GM19023 (cell line): Measurements from ENCODE around the gene RIMS1.

Experiments used
- ATAC-seq: cut with Tn5 transposase; IDR thresholded peaks from one replicate; pipeline ENCODE4 v1.9.1; 2021; ENCODE audit warnings: mild to moderate bottlenecking, moderate library complexity; ENCODE audit not compliant: unreplicated experiment

Gene RIMS1

DNA sequence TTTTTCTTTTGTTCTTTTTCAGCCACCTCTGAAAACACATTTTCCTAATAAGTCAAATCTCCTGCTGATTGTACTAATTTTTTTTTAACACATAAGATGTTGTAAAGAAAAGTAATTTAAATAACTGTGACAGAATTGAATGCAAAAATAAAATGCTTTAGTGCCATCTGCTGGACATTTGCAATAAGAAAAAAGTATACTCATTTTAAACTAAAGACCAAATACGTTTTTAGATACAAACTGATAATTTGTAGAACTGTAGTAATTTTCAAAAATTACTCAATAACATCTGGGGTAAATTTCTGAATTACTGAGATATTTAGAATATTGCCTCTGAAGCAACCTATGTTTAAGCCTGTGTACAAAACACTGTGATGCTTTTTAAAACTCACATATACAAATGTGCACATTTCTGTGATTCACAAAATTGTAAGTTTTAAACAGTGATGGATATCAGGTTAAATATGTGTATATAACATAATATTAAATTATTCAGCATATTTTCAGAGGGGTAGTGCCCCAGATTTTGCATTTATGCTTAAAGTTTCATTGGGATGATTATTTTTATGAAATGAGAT is 198.7 kb downstream of the RIMS1 start:
- no peak for ATAC-seq

DNA sequence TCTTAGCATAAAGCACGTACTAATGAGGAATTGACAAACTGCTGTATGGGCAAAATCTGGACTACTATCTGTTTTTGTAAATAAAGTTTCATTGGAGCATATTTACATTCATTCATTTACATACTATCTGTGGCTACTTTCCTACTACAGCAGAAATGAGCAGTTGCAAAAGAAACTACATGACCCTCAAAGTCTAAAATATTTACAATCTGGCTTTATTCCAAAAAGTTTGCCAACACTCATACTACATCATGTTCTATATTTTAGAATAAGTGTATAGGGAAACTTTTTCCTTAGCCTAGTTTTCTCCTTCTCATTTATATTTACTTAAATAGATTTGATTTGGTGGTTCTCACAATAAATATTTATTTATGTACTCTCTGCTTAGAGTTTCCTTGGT is 208.2 kb downstream of the RIMS1 start:
- ATAC-seq, result no peak

DNA sequence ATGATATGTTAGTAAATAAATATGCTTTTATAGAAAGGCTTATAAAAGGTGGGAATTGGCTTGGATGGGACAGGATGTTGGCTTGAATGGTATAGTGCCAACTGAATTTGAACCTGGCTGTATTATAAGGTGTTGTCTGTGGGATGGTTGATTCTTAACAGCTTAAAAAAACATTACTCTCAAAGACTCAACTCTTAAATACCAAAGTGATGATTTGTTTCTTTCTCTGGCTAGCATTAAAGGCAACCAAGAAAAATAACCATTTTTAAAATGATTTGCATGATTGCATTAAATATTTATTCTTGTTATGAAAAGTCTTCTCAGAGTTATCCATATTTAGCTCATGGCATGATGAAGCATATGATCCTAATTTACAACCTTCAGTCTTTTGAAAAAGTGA is 216.2 kb downstream of the RIMS1 start:
- ATAC-seq, result no peak

DNA sequence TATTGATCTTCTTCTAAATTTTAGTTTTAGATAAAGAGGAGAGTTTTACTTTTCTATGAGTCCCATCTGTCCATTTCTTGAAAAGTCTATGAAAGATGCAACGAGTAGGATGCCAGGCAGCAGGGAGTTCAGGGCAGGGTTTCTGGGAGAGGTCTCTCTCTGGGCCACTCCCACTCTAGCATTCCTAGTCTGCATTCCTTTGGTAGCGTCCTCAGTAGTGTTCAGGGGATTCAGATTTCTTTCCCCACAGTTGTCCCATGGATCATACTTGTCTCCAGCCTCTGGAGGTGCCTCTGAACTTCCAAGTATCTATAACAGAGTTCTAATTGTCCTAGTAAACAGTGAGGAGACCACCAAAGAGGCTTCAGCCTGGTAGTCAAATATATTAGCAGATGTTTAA is 225.3 kb downstream of the RIMS1 start:
- no peak for ATAC-seq

DNA sequence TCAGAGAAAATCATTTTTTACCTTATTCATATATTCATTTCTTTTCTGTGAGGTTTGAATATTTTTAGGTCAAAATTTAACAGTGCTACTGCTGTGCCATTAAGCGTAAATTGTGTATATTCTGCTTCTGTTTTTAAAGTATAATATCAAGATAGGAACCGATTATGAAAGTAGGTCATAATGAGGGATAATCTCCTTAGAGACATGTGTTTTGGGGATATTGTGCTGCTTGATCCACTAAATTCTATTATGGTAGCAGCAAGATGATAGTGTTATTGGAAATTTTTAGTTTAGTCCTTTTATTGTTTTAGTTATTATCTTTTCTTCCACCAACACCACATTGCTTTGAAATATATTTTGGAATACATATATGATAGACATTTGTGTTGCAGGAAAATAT is 244.0 kb downstream of the RIMS1 start:
- no peak for ATAC-seq

DNA sequence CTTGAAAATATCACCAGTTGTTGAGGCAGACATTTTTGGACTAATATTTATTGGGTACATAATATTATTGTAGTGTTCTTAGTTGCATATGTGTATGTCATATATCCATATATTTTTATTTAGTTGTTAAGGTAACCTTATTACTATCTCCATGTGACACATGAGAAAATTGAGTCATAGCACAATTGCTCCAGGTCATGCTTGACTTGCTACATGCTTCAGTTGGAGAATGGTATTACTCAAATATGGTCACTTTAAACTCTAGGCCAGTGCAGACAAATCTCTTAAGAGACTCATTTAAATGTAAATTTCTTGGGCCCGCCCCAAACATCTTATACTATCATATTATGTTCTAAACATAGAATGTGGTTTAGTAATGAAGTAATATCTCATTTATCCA is 246.1 kb downstream of the RIMS1 start:
- no peak for ATAC-seq

DNA sequence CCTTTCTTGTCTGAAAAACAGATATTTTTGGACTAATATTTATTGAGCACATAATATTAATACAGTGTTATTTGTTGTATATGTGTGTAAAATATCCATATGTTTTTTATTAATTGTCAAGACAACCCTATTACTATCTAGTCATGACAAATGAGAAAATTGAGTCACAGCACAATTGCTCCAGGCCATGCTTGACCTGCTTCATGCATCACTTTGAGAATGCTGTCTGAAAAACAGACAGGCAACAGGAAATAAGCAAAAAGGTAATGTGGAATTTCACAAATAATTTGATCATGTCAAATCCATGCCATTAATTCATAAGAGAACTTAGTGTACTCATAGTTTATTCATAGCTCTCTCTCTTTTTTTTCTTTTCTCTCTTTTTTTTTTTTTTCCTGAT is 246.5 kb downstream of the RIMS1 start:
- no peak for ATAC-seq

DNA sequence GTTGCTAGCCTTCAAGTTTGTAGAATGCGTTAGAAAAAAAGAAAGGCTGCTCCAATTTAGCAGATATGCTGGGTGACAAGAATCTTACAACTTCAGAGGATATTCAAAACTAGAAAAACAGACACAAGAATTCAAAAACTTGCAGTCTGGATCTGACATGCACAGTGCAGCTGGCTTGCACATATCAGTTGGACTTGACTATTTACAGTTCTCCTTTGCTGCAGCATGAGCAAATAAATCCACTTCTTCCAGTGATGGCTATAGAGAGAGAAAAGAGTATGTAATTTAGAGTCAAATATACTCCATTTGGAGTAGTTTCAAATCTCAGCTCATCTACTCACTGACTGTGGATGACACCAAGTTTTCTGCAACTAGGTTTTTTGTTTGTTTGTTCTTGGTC is 247.0 kb downstream of the RIMS1 start:
- ATAC-seq, result no peak

DNA sequence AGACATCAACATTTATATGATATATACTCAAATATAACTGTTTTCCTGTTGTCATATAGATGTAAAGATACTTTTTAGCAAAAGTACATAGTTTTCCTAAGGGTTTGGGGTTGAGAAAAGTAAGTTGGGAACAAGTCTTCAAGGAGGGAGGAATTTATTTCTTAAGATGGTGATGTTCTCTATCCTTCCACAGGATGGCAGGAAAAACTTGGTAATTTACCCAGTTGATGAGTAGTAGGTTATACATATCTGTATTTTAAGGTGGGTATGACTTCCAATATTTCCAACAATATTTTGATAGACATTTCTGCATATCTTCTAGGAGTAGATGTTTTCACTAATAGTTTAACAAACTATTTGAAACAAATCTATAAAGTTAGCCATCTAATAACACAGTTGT is 254.4 kb downstream of the RIMS1 start:
- ATAC-seq, result no peak

DNA sequence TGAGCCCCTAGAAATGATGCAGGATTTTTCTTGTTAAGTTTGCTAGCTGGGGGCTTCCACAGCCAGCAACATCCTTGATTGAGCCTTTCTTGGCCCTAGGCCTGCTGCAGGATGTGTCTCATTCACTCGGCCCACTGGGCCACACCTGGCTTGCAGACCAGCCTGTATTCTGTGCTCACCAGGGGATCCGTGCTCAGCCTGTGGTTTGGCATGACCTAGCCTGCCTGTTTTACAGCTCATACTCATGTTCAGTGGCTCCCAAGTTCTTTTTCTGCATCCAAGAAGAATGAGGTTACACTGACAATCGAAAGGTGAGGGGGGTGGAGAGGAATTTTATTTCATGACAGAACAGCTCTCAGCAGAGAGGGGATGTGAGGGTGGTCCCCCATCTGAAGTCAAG is 263.4 kb downstream of the RIMS1 start:
- no peak for ATAC-seq

DNA sequence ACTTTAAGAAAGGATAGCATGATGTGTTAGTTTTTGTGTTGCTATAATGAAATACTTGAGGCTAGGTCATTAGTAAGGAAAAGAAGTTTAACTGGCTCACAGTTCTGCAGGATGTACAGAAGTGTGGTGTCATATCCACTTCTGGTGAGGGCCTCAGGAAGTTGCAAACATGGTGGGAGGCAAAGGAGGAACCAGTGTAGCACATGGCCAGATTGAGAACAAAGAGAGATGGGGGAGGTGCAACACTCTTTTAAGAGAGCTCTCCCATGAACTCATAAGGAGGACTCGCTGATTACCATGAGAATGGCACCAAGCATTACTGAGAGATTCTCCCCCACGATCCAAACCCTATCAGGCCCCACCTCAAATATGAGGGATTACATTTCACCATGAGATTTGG is 265.4 kb downstream of the RIMS1 start:
- ATAC-seq, result no peak

DNA sequence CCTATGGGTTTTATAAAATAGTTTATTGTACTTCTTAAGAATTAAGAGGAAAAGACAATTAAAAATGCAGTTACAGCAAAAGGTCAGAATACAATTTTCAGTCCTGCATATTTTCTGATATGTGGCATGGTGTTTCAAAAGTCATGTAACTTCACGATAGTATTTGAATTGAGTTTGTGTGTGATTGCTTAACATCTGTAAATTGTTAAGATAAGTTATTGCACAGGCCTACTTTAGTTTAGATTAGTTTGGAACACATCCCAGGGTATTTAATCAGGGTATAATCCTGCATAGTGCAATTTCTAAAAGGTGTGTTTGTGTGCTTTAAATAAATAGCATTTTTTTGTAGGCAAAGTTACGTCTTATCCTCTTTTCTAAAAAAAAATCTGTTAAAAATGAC is 289.6 kb downstream of the RIMS1 start:
- no peak for ATAC-seq

DNA sequence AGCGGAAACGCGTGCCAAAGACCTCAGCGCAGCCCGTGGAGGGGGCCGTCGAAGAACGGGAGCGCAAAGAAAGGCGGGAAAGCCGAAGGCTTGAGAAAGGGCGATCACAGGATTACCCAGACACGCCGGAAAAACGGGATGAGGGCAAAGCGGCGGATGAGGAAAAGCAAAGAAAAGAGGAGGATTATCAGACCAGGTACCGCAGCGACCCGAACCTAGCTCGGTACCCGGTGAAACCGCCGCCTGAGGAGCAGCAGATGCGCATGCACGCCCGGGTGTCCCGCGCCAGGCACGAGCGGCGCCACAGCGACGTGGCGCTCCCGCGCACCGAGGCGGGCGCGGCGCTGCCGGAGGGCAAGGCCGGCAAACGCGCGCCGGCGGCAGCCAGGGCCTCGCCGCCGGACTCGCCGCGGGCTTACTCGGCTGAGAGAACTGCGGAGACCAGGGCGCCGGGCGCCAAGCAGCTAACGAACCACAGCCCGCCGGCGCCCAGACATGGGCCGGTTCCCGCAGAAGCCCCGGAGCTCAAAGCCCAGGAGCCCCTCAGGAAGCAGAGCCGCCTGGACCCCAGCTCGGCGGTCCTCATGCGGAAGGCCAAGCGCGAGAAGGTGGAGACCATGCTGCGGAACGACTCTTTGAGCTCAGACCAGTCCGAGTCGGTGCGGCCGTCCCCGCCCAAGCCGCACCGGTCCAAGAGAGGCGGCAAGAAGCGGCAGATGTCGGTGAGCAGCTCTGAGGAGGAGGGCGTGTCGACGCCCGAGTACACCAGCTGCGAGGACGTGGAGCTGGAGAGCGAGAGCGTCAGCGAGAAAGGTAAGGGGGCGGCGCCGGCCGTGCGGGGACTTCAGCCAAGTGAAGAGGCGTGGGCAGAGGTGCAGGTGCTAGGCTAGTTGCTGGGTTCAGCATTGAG is 296.2 kb downstream of the RIMS1 start:
- ATAC-seq, result peak; percentile 80

DNA sequence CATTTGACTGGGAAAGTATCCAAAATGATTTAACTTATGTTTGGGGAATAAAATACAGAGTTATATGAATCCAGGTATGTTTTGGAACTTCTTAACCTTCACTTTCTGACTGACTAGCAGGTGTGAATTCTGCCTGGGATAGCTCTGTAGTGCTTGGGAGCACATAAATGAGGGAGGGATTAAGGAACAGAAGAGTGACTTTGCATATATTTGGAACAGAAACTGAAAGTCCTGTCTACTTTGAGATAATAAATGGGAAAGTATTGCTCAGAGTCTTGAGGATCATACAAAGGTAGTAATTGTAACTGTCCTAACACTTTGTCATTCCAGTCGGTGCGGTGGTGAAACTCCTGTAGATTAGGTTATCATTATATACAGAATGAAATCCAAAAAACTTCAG is 317.6 kb downstream of the RIMS1 start:
- ATAC-seq, result no peak

DNA sequence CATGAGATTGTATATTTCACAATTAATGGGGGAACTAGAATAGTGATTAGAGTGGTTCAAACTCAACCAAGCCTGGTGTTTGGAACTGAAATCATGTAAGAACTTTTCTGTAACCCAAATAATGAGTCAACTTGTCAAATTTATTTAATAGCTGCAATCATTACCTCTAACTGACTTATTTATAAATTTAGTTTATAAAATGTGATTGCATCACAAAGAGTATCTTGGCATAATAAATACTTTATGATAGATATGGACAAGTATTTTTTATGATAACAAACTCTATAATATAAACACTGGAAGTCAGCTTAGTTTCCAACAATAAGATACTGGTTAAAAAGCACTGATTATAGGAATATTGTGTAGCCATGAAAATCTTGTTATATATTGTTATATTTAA is 319.1 kb downstream of the RIMS1 start:
- no peak for ATAC-seq

DNA sequence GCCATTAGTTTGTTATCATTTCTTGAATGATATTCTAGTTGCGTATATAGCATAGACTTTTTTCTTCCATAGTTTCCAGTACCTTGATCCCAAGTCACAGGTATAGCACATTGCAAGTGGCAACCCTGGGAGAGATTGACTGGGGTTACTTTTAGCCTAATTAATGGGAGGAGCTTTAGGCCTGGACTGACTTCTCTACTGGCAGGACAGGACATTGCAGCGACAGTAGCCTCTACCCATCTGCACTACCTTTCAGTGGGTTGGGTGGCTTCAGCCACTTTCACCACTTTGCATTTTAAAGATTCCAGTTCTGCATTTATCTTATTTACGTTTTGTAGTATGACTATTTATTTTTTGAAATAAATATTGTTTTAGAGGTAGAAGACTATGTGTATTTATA is 320.3 kb downstream of the RIMS1 start:
- no peak for ATAC-seq

DNA sequence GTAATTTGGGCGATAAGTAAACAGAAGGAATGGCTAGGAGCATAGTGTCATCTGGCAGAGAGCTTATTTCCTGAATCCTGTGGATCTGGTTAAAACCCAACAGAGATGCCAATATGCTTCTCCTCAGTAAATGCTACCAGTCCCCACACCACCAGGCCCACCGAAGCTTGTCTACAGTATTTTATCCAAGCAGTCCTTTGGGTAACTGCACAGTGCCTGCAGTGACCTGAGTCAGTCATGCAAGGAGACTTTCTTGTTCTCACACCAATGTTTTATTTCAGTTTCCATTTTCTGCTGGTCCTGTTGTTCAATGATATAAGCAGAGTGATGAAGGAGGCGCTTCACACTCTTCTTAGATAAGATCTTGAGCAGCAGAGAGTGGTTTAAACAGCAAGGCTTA is 326.3 kb downstream of the RIMS1 start:
- ATAC-seq, result no peak

DNA sequence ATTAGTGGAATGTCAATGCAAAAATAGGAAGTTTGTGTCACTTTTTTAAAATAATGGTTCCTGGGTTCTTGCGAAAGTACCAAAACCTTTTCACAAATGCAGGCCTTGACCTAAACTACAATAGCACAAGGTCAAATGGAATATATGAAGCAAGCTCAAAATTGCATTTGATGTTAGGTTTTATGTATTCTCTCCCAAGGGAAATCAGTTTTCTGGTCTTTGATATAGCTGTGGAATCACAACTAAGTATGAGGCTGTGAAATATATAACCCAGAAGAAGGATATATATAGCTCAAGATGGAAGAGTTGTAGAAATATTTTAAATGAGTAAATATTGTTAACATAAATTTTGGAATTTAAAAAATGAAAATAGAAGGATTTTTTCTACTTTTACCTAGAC is 327.3 kb downstream of the RIMS1 start:
- ATAC-seq, result no peak

DNA sequence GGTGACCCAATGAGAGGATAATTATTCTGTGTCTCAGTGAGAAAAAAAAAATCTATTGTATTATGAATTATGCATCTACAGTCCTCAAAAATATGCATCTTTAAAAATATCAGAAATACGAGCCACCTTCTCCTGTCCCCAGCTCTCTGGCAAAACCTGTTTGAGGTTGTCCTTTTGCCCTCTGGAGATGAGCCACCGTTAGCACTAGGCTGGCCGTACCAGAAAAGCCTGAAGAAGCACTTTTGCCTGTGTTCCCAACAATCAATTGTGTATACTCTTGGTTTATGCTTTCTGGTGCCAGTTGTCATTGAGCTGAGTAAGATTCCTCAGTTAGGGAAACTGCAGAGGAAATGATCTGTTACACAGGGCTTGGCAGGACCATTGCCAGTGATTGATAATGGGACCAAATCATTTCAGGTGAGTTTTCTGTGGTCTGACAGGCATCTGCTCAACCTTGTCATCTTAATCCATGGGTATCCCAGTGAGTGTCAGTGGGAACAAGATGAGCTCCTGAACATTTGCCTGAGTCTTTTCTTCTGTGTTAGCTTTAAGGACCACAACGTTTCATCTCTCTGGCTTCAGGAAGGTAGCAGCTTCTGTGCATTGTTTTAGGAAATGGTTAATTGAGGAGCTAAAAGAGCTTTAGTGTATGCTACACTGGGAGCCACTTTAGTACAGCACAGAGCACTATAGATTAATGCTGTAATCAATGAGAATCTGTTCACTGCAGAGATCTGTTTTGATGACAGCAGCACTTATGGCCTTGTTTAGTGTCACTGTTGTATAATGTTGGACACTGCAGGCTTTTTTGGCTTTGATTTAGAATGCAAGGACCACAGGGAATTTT is 330.1 kb downstream of the RIMS1 start:
- no peak for ATAC-seq

DNA sequence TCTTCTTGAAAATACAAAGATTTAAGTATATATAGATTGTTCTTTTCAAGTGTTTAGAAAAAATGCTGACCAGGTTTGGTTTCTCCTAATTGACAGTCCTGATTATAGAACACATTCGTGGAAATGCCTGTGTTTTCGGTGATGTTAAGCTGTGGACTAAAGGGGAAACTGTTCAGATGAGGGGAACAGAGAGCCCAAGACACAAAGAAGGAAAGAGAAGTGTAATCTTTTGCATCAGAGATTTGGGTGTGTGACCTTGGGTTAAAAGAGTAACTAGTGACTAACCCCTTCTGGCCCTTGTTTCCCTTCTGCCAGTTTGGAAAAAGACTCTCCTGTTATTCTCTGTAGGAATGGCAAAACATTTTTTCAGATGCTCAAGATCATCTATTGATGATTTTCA is 331.3 kb downstream of the RIMS1 start:
- ATAC-seq, result no peak

DNA sequence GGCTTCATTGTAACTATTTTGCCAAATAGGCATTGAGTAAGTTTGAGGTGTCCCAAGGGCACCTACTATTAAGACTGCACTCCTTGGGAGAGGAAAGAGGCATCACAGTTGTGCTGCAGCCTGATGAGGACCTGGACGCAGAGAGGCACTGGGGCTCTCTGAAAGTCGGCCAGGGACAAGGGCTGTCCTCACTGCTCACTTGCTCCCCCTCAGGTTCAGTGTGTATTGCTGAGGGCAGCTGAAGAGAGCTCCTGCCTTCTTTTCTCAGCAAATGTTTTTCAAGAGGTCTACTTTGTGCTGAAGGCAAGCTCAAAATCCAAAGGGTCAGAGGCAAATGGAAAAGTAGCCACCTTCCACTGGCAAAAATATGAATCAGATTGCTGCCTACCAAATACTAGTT is 331.8 kb downstream of the RIMS1 start:
- peak; percentile 48 for ATAC-seq

DNA sequence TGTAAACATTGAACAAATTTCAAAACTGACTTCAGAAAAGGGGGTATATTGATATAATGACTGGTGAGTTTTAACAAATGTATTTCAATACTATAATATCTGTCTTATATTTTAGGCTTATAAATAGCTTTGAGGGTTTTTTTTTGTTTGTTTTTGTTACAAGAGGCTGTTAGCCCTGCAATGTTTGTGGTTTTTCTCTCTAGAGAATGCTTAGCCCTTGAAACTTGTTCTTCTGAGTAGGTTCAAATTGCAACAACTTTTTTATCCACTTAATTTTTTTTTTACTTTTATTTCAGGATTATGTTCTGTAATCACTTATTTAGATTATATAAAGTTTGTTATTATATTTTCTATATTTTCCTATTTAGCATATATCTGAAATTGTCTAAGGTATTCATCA is 333.2 kb downstream of the RIMS1 start:
- no peak for ATAC-seq
